Endothelial cell of umbilical vein (primary cell): ENCODE measurements around the gene CCSER1. TPM values are rescaled to one million over a fixed set of nuclear protein-coding genes. Genes with fewer than 3 reads are reported as not detected.

Experiments used
- BruUV-seq: library from RNA; stranded (reverse); fragments of 400-500 nt; replicated peaks from 2 replicates; lab custom pipeline; 2021; lab: Mats Ljungman, UMichigan
- CTCF ChIA-PET: fragments of 300-600, 350-600 bp; sonication (Branson Sonifier 250); formaldehyde crosslinking; loops from one replicate; lab custom pipeline; 2021; ENCODE audit warnings: antibody characterized with exemption, inconsistent platforms; lab: Charles Lee
- POLR2A ChIA-PET: fragments of 300-600, 350-600 bp; sonication (Branson Sonifier 250); formaldehyde crosslinking; loops from one replicate; lab custom pipeline; 2021; ENCODE audit warnings: antibody characterized with exemption, inconsistent platforms; lab: Charles Lee
- DNase-seq: peaks from one replicate; pipeline ENCODE4 v3.0.0-alpha.2; 2011; ENCODE audit warnings: low read depth, low spot score
- FAIRE-seq: peaks from 2 replicates; lab custom pipeline; 2011; peaks lifted over from hg19 to GRCh38; lab: Jason Lieb, UNC
- H2AFZ ChIP-seq: 2 replicates; pipeline ENCODE4 v1.6.0; 2012; ENCODE audit warnings: low read depth, low read length, control low read depth, inconsistent platforms
- H3K27ac ChIP-seq: 2 replicates; pipeline ENCODE4 v1.5.1; 2011; ENCODE audit warnings: low read depth, mild to moderate bottlenecking, control low read depth, low read length, moderate library complexity; ENCODE audit not compliant: insufficient read depth
- H3K27me3 ChIP-seq, 2 experiments: 2 replicates each; pipeline versions ENCODE4 v1.6.0 to v1.6.1; 2011; ENCODE audit warnings: low read length in 2 of 2, mixed read lengths in 1 of 2; ENCODE audit not compliant: control insufficient read depth in 2 of 2, insufficient read depth in 2 of 2
- H3K36me3 ChIP-seq, 2 experiments: 2 replicates in 1 of 2; 3 replicates in 1 of 2; pipeline ENCODE4 v1.5.1; 2011; ENCODE audit warnings: low read length in 2 of 2, mild to moderate bottlenecking in 1 of 2, moderate library complexity in 1 of 2; ENCODE audit not compliant: control insufficient read depth in 2 of 2, insufficient read depth in 2 of 2; ENCODE audit errors: extremely low read depth in 1 of 2
- H3K4me1 ChIP-seq: 3 replicates; pipeline ENCODE4 v1.5.1; 2011; ENCODE audit warnings: mild to moderate bottlenecking, low read length; ENCODE audit not compliant: control insufficient read depth, insufficient read depth; ENCODE audit errors: extremely low read depth
- H3K4me2 ChIP-seq: 2 replicates; pipeline ENCODE4 v1.6.1; 2011; ENCODE audit warnings: low read length, control low read depth, mixed read lengths; ENCODE audit not compliant: insufficient read depth
- H3K4me3 ChIP-seq, 3 experiments: fragments of 200-600 bp in 1 of 3; sonication (generic), shearing (Covaris generic) in 1 of 3; replicated peaks in 1 of 3; 2 replicates each; pipeline ENCODE4 v1.5.1; 2011 to 2016; ENCODE audit warnings: control low read depth in 3 of 3, low read length in 3 of 3, mild to moderate bottlenecking in 2 of 3, inconsistent platforms in 1 of 3, low read depth in 1 of 3, moderate library complexity in 1 of 3; ENCODE audit not compliant: insufficient read depth in 1 of 3
- H3K79me2 ChIP-seq: 2 replicates; pipeline ENCODE4 v1.6.0; 2012; ENCODE audit warnings: low read length, inconsistent platforms; ENCODE audit not compliant: control insufficient read depth, insufficient read depth
- H3K9ac ChIP-seq: replicated peaks from 2 replicates; pipeline ENCODE3; 2011; ENCODE audit warnings: low read length, control low read depth; ENCODE audit not compliant: insufficient read depth; ENCODE audit errors: extremely low read depth
- H3K9me1 ChIP-seq: replicated peaks from 3 replicates; pipeline ENCODE4 v1.6.0; 2011; ENCODE audit warnings: mild to moderate bottlenecking, low read length; ENCODE audit not compliant: control insufficient read depth, insufficient read depth; ENCODE audit errors: extremely low read depth
- H3K9me3 ChIP-seq: replicated peaks from 2 replicates; pipeline ENCODE4 v1.5.1; 2012; ENCODE audit warnings: low read length, inconsistent platforms; ENCODE audit not compliant: control insufficient read depth, insufficient read depth
- H4K20me1 ChIP-seq: replicated peaks from 2 replicates; pipeline ENCODE3; 2011; ENCODE audit warnings: mild to moderate bottlenecking, low read length; ENCODE audit not compliant: control insufficient read depth, insufficient read depth; ENCODE audit errors: extremely low read depth
- CTCF ChIP-seq, 2 donors: IDR thresholded peaks; 1 replicate in 1 of 2; 2 replicates in 1 of 2; pipeline ENCODE4 v1.5.1; 2011; ENCODE audit warnings: low read length in 2 of 2, mild to moderate bottlenecking in 2 of 2, moderate library complexity in 2 of 2, control low read depth in 1 of 2, inconsistent platforms in 1 of 2, low read depth in 1 of 2; ENCODE audit not compliant: insufficient read depth in 1 of 2; ENCODE audit errors: extremely low read depth in 1 of 2
- EZH2 ChIP-seq: IDR thresholded peaks from 2 replicates; pipeline ENCODE4 v1.6.1; 2012; ENCODE audit warnings: borderline replicate concordance, low read depth, mild to moderate bottlenecking, moderate library complexity, low read length, inconsistent platforms; ENCODE audit not compliant: severe bottlenecking
- FOS ChIP-seq: IDR thresholded peaks from 2 replicates; pipeline ENCODE4 v1.6.1; 2011; ENCODE audit warnings: mild to moderate bottlenecking, low read length, moderate library complexity, borderline replicate concordance; ENCODE audit not compliant: insufficient read depth
- GATA2 ChIP-seq: IDR thresholded peaks from 2 replicates; pipeline ENCODE4 v1.7.0; 2011; ENCODE audit warnings: low read depth, mild to moderate bottlenecking, moderate library complexity, mixed read lengths, low read length; ENCODE audit not compliant: insufficient read length, insufficient read depth
- JUN ChIP-seq: IDR thresholded peaks from 2 replicates; pipeline ENCODE4 v1.6.1; 2011; ENCODE audit warnings: borderline replicate concordance, low read depth; ENCODE audit not compliant: insufficient read length, insufficient read depth
- MAX ChIP-seq: IDR thresholded peaks from 2 replicates; pipeline ENCODE4 v1.6.1; 2011; ENCODE audit not compliant: insufficient read depth, insufficient read length
- MYC ChIP-seq: IDR thresholded peaks from one replicate; pipeline ENCODE4 v1.6.1; 2011; ENCODE audit warnings: mild to moderate bottlenecking, low read depth, low read length
- POLR2A ChIP-seq: IDR thresholded peaks from 2 replicates; pipeline ENCODE4 v1.6.1; 2012; ENCODE audit warnings: low read depth, mild to moderate bottlenecking, control low read depth, low read length
- POLR2AphosphoS5 ChIP-seq: IDR thresholded peaks from 2 replicates; pipeline ENCODE4 v1.6.1; 2012; ENCODE audit warnings: low read depth, mild to moderate bottlenecking, control low read depth, low read length, moderate library complexity; ENCODE audit not compliant: insufficient read depth
- dilution Hi-C: fragments of 300-500 bp; cut with MboI; formaldehyde crosslinking; loops from one replicate; pipeline ENCODE4 v1.15.0; 2019; ENCODE audit warnings: low sequenced_read_pairs; ENCODE audit not compliant: extremely low pct_ligation_motif_present
- intact Hi-C: fragments of 100-400 bp; cut with micrococcal nuclease; formaldehyde crosslinking; loops from one replicate; pipeline ENCODE4 v1.10.0; 2022
- polyA plus RNA-seq, 4 experiments: library from polyadenylated mRNA; depleted of rRNA in 3 of 4; stranded (reverse) in 3 of 4; unstranded in 1 of 4; fragments of >200 nt; gene quantifications; 2 replicates each; pipeline versions ENCODE4 v1.2.1 to v1.2.3, GENCODE V29; 2011 to 2012; ENCODE audit warnings: missing spikeins in 1 of 4
- total RNA-seq: library from RNA; stranded (reverse); gene quantifications from 2 replicates; pipeline ENCODE4 v1.2.3, GENCODE V29; 2021

The CCSER1 gene
- total and polyA plus RNA-seq, 2 donors (not counting 3 experiments of a cell fraction or from before 2014, with no cell fraction given) = 0.11 to 1.8 TPM

- no peaks in the 10 kb centered on the region for H3K36me3 ChIP-seq
- no peak overlapping the region for H3K27ac ChIP-seq
- TF ChIP-seq CTCF (IDR thresholded peaks at IDR 0.05; ENCODE audit: extremely low read depth in 1 of 2, insufficient read depth in 1 of 2, low read depth in 1 of 2, low read length in 2 of 2) (no peak), FOS (no peak), JUN (no peak), POLR2A (no peak), POLR2AphosphoS5 (no peak), MAX (no peak), EZH2 (no peak), MYC (no peak), GATA2 (no peak)
- ChIA-PET POLR2A (no interaction called here), CTCF (no interaction called here)
- no peak overlapping the region for H2AFZ ChIP-seq
- no peaks in the 10 kb centered on the region for H3K9me1 ChIP-seq
- H3K4me2 ChIP-seq = no peak overlapping the region
- dilution Hi-C loops = no loop called here
- H3K9me3 ChIP-seq = no peaks in the 10 kb centered on the region
- FAIRE-seq (no peak), DNase-seq (no peak)
- H3K4me1 ChIP-seq = no peaks in the 10 kb centered on the region
- no peak overlapping the region for H3K4me3 ChIP-seq
- H3K27me3 ChIP-seq = no peaks in the 10 kb centered on the region
- H4K20me1 ChIP-seq = no peaks in the 10 kb centered on the region
- no TSS peak for BruUV-seq
- no peaks in the 10 kb centered on the region for H3K79me2 ChIP-seq
- intact Hi-C loops = no loop called here
- H3K9ac ChIP-seq = no peak overlapping the region
These were observed 376.5 kb downstream of the CCSER1 start for GRCh38 chr4:90503677-90504076.
